AG04450 (cell line): ENCODE results near the gene VAV3. TPM values are rescaled to one million over a fixed set of nuclear protein-coding genes. Genes with fewer than 3 reads are reported as not detected.

ENCODE experiments used
- CTCF ChIA-PET: fragments of 300-600, 350-600 bp; formaldehyde crosslinking; extraction: SDS; loops from one replicate; lab custom pipeline; 2022; ENCODE audit warnings: antibody characterized with exemption, inconsistent platforms; lab: Charles Lee
- POLR2A ChIA-PET: fragments of 350-600 bp; formaldehyde crosslinking; extraction: SDS; loops from one replicate; lab custom pipeline; 2021; ENCODE audit warnings: antibody characterized with exemption, inconsistent platforms; lab: Yijun Ruan, JAX
- DNase-seq: peaks from one replicate; pipeline ENCODE4 v3.0.0-alpha.2; 2011; ENCODE audit warnings: low read depth, low spot score
- H3K27ac ChIP-seq: one replicate; pipeline ENCODE4 v1.5.1; 2012; ENCODE audit warnings: low read depth, low read length, control low read depth
- H3K27me3 ChIP-seq: one replicate; pipeline ENCODE4 v1.6.0; 2012; ENCODE audit warnings: low read length; ENCODE audit not compliant: control insufficient read depth, insufficient read depth
- H3K4me3 ChIP-seq: 2 replicates; pipeline ENCODE4 v1.5.1; 2011; ENCODE audit warnings: mild to moderate bottlenecking, low read depth, low read length, control low read depth
- H3K9me3 ChIP-seq: 2 replicates; pipeline ENCODE4 v1.5.1; 2012; ENCODE audit warnings: low read length; ENCODE audit not compliant: control insufficient read depth, insufficient read depth
- CTCF ChIP-seq: IDR thresholded peaks from 2 replicates; pipeline ENCODE4 v1.5.1; 2011; ENCODE audit warnings: low read depth, low read length, control low read depth, inconsistent platforms
- polyA plus RNA-seq: library from polyadenylated mRNA; depleted of rRNA; stranded (reverse); fragments of >200 nt; gene quantifications from 2 replicates; pipeline ENCODE4 v1.2.3, GENCODE V29; 2011

VAV3 gene
- polyA plus RNA-seq, 1 experiment = 0.02 TPM

- ChIA-PET CTCF (interaction anchor here (0.6 kb wide), 1 partner anchor 93 kb away, joined by 3 read pairs; no protein-coding TSS in a partner anchor), POLR2A (no interaction called here)
- Histone ChIP-seq H3K9me3 (no peaks in the 10 kb centered on the region), H3K27me3 (no peaks in the 10 kb centered on the region), H3K4me3 (no peak overlapping the region), H3K27ac (no peak overlapping the region)
- TF ChIP-seq CTCF = no peak
- DNase-seq = no peak
Measured at GRCh38 chr1:107877092-107877491, 87.9 kb downstream of the VAV3 start.

GRCh38 chr1:107875689-107876088 lies 89.3 kb downstream of the VAV3 start:
- no peak overlapping the region for H3K4me3 ChIP-seq
- TF ChIP-seq CTCF = no peak
- no peaks in the 10 kb centered on the region for H3K27me3 ChIP-seq
- H3K27ac ChIP-seq = no peak overlapping the region
- no peak for DNase-seq
- POLR2A ChIA-PET = no interaction called here
- H3K9me3 ChIP-seq = no peaks in the 10 kb centered on the region
- CTCF ChIA-PET = no interaction called here

- Histone ChIP-seq H3K4me3 (no peak overlapping the region), H3K9me3 (no peaks in the 10 kb centered on the region), H3K27me3 (no peaks in the 10 kb centered on the region), H3K27ac (no peak overlapping the region)
- no peak for DNase-seq
- no peak for TF ChIP-seq CTCF
- ChIA-PET POLR2A (no interaction called here), CTCF (no interaction called here)
Measured at GRCh38 chr1:107874221-107874620, 90.8 kb downstream of the VAV3 start.

- Histone ChIP-seq H3K27me3 (no peaks in the 10 kb centered on the region), H3K9me3 (no peaks in the 10 kb centered on the region), H3K4me3 (no peak overlapping the region), H3K27ac (no peak overlapping the region)
- ChIA-PET POLR2A (no interaction called here), CTCF (interaction anchor here (0.7 kb wide), 1 partner anchor 20 kb away, joined by 3 read pairs; no protein-coding TSS in a partner anchor)
- no peak for TF ChIP-seq CTCF
- DNase-seq = no peak
Measured at GRCh38 chr1:107871687-107872395, 93.1 kb downstream of the VAV3 start.

GRCh38 chr1:107871259-107871658 lies 93.7 kb downstream of the VAV3 start:
- no peaks in the 10 kb centered on the region for H3K27me3 ChIP-seq
- CTCF ChIA-PET = interaction anchor here (0.7 kb wide), 1 partner anchor 21 kb away, joined by 3 read pairs; no protein-coding TSS in a partner anchor
- H3K9me3 ChIP-seq = no peaks in the 10 kb centered on the region
- no peak for TF ChIP-seq CTCF
- H3K4me3 ChIP-seq = no peak overlapping the region
- no peak overlapping the region for H3K27ac ChIP-seq
- no peak for DNase-seq
- POLR2A ChIA-PET = no interaction called here
